IPS DF 4.7 (cell line): ENCODE results near the gene LGALS9.
"Not testable (repeated sequence)": the region's sequence is repeated elsewhere in the genome, so short reads cannot be mapped to it uniquely, and the experiment has no call there.

ENCODE experiments used
- DNase-seq: peaks from one replicate; pipeline ENCODE4 v3.0.0-alpha.2; 2013; ENCODE audit warnings: low spot score; ENCODE audit errors: extremely low read depth

Gene LGALS9

GRCh38 chr17:27629260-27629659, 1.7 kb upstream of the LGALS9 start:
- DNase-seq, result not testable (repeated sequence)

DNA sequence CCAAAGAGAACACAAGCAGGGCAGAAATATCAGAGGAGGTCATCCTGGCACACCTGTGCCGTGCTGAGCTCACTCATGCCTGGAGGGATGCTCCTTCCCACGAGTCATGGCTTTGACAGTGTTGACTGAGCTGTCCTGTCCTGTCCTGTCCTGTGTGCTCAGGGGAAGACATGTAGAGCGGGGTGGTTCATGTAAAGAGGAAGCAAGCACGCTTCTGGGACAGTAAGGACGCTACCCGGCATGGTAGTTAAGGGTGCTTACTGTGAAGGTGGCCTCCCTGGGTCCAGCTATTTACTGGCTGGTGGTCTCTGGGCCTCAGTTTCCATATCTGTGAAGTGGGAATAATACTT, 398 bp downstream of the LGALS9 start:
- no peak for DNase-seq

DNA sequence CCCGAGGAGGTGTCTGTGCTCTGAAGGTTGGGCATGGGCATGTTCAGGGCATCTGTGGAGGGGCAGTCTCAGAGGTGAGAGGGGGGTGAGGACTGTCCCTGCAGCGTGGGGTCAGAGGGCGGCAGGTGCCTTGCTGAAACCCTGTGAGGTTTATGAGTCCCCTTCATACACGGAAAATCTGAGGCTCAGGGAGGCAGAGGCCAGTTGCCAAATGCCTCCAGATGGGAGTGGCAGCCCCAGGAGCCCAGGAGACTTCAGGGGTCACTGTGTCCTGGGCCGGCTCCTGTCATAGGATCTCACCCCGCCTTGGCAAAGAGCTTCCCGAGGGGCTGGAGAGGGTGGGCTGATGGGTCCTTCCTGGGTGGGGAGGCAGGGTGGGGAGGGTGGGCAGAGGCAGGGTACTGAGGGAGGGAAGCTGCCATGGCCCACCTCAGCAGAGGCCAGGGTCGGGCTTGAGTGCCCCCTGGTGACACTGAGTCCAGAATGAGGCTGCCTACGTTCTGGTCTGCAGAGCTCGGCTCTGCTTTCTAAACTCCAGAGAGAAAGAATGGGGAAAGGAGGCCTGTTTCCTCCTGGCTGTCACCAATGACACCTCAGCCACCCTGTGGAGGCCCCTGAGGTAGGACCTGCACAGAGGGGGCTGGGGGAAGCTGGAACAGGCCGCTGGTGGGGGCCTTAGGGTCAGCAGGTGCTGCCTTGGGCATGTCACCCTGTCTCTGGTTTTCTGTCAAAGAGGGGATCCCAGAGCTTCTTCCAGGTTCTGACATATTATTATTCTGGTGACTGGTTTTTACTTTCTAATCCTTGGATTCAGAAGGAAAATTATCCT, 1.1 kb downstream of the LGALS9 start:
- no peak for DNase-seq

- DNase-seq, result not testable (repeated sequence)
Observed at GRCh38 chr17:27632766-27633165, 1.8 kb downstream of the LGALS9 start.

DNA sequence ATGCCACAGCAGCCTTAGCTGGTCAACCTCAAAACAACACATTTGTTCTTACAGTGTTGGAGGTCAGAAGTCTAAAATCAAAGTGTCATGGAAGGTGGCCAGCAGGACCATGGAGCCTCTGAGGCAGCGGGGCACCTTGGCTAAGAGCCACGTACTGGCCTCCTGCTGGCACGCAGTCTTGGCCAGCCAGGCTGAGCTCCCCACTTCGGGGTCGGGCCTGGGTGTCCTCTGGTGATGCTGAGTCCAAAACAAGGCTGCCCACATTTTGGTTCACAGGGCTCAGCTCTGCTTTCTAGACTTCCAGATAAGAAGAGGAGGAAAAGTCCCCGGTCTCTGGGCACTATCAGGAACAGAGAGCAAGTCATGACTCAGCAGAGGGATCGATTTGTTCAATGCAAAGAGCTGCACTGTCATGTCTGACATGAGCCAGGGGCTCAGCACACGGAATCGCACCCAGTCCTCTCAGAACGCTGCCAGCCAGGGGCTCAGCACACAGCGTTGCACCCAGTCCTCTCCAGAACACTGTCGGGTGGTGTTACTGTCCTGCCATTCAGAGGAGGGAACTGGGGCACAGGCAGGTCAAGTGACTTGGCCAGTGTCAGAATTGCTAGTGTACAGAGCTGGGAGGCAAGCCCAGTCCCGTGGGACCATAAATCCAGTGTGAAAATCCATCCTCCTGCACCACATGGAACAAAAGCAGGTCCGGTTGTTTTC, 2.5 kb downstream of the LGALS9 start:
- DNase-seq, result no peak

DNA sequence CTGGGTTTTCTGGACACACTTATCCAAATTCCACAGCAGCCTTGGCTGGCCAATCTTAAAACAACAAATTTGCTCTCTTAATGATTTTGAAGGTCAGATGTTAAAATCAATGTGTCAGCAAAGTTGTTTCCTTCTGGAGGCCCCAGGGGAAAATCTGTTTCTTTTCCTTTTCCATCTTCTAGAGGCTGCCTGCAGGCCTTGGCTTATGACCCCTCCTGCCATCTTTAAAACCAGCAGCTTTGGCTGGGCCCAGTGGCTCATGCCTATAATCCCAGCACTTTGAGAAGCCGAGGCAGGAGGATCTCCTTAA, 3.0 kb downstream of the LGALS9 start:
- DNase-seq, result no peak

- no peak for DNase-seq
Observed at GRCh38 chr17:27634776-27635175, 3.8 kb downstream of the LGALS9 start.

DNA sequence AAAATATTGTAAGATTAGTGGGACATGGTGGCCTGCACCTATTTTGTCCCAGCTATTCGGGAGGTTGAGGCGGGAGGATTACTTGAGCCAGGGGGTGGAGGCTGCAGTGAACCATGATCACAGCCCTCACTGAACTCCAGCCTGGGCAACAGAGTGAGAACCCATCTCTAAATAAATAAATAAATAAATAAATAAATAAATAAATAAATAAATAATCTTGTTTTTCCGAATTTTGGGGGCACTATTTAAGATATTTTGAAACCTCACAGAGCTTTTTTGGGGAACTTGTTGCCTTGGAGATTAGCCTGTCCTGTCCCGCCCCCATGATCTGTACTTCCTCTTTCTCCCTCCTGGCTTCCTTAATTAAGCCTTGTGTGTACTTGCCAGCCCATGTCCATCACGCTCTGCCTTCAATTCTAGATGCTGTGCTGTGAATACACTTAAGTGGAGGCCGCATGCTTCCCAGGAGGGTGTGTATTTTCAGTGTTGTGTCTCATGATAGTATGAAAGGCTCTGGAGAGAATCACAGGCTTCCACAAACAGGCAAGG, 4.4 kb downstream of the LGALS9 start:
- no peak for DNase-seq

DNA sequence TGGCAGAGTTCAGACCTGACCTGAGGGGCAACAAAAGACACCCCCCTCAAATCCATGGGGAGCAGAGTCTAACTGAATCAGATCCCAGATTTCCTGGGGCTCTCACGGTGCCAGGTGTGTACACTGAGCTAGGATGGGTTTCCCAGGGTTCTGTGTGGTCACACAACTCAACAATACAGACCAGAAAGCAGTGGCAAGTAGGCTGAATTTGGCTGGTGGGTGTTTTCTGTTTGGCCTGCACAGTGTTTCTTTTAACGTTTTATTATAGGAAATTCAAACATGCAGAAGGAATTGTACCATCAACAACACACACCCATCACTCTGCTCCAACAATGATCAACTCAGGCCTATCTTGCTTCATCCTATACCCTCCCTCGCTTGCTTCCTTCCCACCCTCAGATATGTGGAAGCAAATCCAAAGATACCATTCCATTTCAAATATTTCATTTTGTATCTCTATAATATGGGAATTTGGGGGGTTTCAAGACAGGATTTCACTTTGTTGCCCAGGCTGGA, 5.1 kb downstream of the LGALS9 start:
- not testable (repeated sequence) for DNase-seq

DNA sequence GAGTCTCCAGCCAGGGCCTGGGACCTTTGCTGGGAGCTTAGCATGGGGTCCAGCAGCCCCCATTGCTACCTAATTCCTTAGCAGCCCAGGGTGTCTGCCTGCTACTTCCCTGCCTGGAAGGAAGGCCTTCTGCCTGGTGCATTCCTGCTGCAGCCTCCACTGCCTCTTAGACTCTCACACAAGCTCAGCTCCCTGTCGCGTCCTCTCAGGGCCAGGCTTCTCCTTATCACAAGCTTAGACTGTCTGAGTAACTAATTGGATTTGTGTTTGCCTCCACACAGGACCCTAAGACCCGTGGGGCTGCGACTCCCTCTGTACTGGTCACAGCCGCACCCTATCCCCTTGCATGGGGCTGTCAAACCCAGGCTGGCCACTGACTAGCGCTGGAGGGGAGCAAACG, 6.8 kb downstream of the LGALS9 start:
- DNase-seq, result not testable (repeated sequence)

- not testable (repeated sequence) for DNase-seq
Observed at GRCh38 chr17:27638415-27638914, 7.5 kb downstream of the LGALS9 start.

- DNase-seq, result no peak
Observed at GRCh38 chr17:27640790-27641189, 9.8 kb downstream of the LGALS9 start.

GRCh38 chr17:27644586-27644985, 13.6 kb downstream of the LGALS9 start:
- DNase-seq, result no peak

- DNase-seq, result not testable (repeated sequence)
Observed at GRCh38 chr17:27645621-27646020, 14.6 kb downstream of the LGALS9 start.

DNA sequence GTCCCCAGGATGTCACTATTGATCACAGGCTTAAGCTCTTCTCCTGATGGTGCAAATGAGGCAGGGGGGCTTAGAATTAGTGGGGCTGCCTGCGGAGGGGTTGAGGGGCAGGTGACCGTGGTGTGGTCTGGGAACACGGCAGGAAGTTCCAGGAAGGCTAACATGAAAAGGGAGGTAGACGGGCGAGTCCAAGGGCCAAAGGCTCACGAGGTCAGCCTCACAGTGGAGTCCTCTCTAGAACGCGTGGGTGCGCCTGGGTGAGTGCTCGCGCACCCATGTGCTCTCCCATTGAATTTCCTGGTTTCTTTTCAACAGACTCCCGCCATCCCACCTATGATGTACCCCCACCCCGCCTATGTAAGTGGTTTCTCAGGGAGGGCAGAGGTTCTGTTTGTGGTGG, 15.2 kb downstream of the LGALS9 start:
- no peak for DNase-seq

DNA sequence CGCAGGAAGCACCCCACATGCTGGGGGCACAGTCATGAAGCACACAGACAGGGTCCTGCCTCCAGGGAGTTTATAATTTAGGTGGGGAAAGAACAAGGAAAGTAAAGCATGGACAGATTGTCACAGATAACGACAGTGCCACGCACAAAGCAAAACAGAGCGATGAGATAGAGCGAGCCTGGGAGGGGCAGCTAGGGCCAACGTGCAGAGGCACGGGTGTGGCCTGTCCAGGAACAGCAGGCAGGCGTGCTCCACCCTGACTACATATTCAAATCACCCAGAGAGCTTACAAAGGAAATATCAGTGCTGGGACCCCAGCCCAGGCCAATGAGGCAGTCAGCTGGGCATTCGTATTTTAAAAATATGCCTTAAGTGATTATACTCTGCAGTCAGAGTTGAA, 16.8 kb downstream of the LGALS9 start:
- no peak for DNase-seq

DNA sequence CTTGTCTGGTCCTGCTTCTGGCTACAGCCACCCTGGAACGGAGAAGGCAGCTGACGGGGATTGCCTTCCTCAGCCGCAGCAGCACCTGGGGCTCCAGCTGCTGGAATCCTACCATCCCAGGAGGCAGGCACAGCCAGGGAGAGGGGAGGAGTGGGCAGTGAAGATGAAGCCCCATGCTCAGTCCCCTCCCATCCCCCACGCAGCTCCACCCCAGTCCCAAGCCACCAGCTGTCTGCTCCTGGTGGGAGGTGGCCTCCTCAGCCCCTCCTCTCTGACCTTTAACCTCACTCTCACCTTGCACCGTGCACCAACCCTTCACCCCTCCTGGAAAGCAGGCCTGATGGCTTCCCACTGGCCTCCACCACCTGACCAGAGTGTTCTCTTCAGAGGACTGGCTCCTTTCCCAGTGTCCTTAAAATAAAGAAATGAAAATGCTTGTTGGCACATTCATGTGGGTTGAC, 18.2 kb downstream of the LGALS9 start:
- not testable (repeated sequence) for DNase-seq

DNA sequence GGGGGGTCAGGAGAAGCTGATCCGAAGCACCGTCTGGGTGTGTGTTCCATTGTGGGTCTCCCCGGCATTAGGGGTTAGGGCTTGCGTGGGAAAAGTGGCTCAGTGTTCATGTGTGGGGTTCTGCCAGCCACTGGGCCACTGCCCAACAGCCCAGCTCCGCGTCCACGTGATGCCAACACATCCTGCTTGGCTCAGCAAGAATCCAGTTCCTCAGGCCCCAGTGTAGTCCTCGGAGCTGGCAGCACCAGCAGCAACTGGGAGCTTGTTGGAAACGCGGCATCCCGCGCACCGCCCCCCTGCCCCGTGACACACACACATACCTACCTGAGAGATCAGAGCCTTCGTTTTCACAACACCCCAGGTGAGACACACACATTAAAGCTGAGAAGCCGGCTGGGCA, 18.9 kb downstream of the LGALS9 start:
- no peak for DNase-seq

DNA sequence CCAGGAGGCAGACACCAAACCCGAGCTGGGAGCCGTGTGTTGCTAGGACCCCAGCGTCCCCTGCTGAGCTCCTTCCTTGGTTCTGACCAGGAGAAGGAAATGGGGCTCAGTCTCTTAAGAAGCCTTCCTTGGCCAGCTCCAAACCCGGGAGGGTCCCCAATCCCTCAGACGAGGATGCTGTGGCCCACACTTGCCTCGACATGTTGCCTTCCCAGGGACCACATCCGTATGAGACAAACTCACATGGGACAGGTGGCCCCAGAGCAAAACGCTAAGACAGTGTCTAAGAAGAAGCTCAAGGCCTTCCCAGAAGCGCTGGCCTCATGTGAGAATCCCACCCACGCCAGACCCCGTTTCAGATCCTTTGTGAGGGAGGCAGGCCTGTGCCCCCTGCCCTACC, 19.8 kb downstream of the LGALS9 start:
- no peak for DNase-seq

- DNase-seq, result no peak
Observed at GRCh38 chr17:27651411-27652345, 20.7 kb downstream of the LGALS9 start.

DNA sequence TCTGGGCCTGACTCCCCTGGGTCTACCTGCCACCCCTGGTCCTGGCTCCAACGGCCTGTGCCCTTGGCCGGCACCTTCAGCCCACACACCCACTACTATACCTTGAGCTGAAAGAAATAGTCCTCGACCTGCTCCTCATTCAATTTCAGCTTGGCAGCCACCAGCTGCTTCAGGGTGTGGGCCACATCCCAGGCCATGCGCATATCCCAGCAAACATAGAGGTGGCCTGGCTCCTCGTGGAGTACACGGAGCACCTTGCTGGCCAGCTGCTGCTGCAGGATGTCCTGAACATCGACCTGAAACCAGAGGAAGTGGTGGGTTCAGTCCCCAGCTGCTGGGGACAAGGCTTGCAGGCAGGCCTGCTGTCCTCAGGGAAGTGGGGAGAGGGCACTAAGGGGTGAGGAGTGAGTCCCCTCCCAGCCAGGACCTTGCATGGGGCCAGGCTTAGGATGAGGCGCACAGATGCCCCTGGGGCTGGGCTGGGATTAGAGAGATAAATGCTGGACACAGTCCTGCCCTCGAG, 22.5 kb downstream of the LGALS9 start:
- not testable (repeated sequence) for DNase-seq
